SK-N-MC (cell line): ENCODE results near the gene CDK9.

Experiments used
- EZH2 ChIP-seq: fragments of 200-600 bp; sonication (generic); IDR thresholded peaks from one replicate; pipeline ENCODE4 v1.6.1; 2017; ENCODE audit warnings: antibody characterized with exemption
- FOXP2 ChIP-seq: optimal IDR thresholded peaks from 2 replicates; pipeline ENCODE3; 2011; ENCODE audit warnings: mild to moderate bottlenecking, moderate library complexity; ENCODE audit not compliant: insufficient read depth; ENCODE audit errors: extremely low read length, control extremely low read depth
- POLR2AphosphoS5 ChIP-seq: IDR thresholded peaks from 2 replicates; pipeline ENCODE4 v1.6.1; 2012; ENCODE audit warnings: mild to moderate bottlenecking, low read depth, low read length, borderline replicate concordance

DNA sequence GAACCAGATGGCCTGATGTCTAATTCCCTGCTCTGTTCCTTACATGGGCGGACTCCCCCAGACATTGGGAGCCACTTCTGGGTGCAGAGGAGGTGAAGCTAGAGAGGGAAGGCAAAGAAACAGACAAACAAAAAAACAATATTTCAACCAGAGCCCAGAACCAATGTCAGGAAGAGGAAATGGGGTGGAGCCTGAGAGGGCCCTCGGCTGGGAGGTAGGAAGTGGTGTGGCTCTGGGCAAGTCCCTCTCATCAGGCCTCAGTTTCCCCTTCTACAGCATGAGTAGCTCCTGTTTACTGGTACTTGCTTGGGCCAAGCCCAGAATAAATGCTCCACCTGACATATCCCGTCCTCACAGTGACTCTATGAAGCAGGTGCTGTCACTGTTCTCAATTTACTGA, 18.4 kb upstream of the CDK9 start:
- TF ChIP-seq EZH2 (no peak), POLR2AphosphoS5 (no peak), FOXP2 (no peak)
